K562 (cell line): Measurements from ENCODE around the gene RAB3D. TPM values are rescaled to one million over a fixed set of nuclear protein-coding genes. Genes with fewer than 3 reads are reported as not detected.

Source experiments
- ATAC-seq: fragments of 200-7000 bp; cut with Tn5 transposase; 3 replicates; pipeline ENCODE4 v1.9.1; 2020; ENCODE audit warnings: moderate library complexity
- BruUV-seq: library from RNA; stranded (reverse); fragments of 400-500 nt; replicated peaks from 2 replicates; lab custom pipeline; 2021; lab: Mats Ljungman, UMichigan
- CTCF ChIA-PET: fragments of 300-600 bp; formaldehyde crosslinking; extraction: SDS; loops from one replicate; lab custom pipeline; 2021; ENCODE audit warnings: low intra/inter-chr PET ratio; lab: Yijun Ruan, JAX
- POLR2A ChIA-PET: fragments of 300-600, 350-650 bp; sonication (Branson Sonifier 250); formaldehyde crosslinking; extraction: SDS; loops from one replicate; lab custom pipeline; 2021; ENCODE audit warnings: antibody characterized with exemption, inconsistent platforms; lab: Yijun Ruan, JAX
- DNase-seq, 4 experiments: peaks; one replicate each; pipeline versions ENCODE4 v3.0.0 to v3.0.0-alpha.2; 2011 to 2018; ENCODE audit warnings: low spot score in 3 of 4, mixed read lengths in 3 of 4; ENCODE audit errors: extremely low read depth in 1 of 4
- FAIRE-seq: peaks from 2 replicates; lab custom pipeline; 2011; peaks lifted over from hg19 to GRCh38; lab: Jason Lieb, UNC
- H2AFZ ChIP-seq: 2 replicates; pipeline ENCODE4 v1.6.0; 2011; ENCODE audit warnings: low read depth, low read length, control low read depth, inconsistent platforms
- H3K27ac ChIP-seq: fragments of 200-600 bp; 3 replicates; pipeline ENCODE4 v1.8.0; 2011; ENCODE audit warnings: low read depth, mild to moderate bottlenecking, control low read depth, inconsistent platforms, low read length, moderate library complexity, mixed read lengths; ENCODE audit errors: extremely low read depth
- H3K27me3 ChIP-seq, 2 experiments: fragments of 300-600 bp in 1 of 2; 2 replicates in 1 of 2; 3 replicates in 1 of 2; pipeline versions ENCODE4 v1.6.0 to v1.8.0; 2011; ENCODE audit warnings: inconsistent platforms in 2 of 2, low read length in 2 of 2, mild to moderate bottlenecking in 1 of 2, mixed read lengths in 1 of 2, moderate library complexity in 1 of 2; ENCODE audit not compliant: control insufficient read depth in 2 of 2, insufficient read depth in 2 of 2
- H3K36me3 ChIP-seq: fragments of 300-600 bp; 3 replicates; pipeline ENCODE4 v1.8.0; 2011; ENCODE audit warnings: mild to moderate bottlenecking, low read length, inconsistent platforms; ENCODE audit not compliant: control insufficient read depth, insufficient read depth
- H3K4me1 ChIP-seq, 2 experiments: fragments of 200-600 bp in 1 of 2; replicated peaks in 1 of 2; 2 replicates in 1 of 2; 3 replicates in 1 of 2; pipeline versions ENCODE4 v1.5.1 to v1.8.0; 2011; ENCODE audit warnings: inconsistent platforms in 2 of 2, low read length in 2 of 2, mild to moderate bottlenecking in 1 of 2, mixed read lengths in 1 of 2, moderate library complexity in 1 of 2; ENCODE audit not compliant: control insufficient read depth in 2 of 2, insufficient read depth in 2 of 2
- H3K4me2 ChIP-seq: 2 replicates; pipeline ENCODE4 v1.6.1; 2011; ENCODE audit warnings: low read length, control low read depth, inconsistent platforms, mixed read lengths; ENCODE audit not compliant: insufficient read depth
- H3K4me3 ChIP-seq: fragments of 200-600 bp; sonication (generic), shearing (Covaris generic); 2 replicates; pipeline ENCODE4 v1.5.1; 2016; ENCODE audit warnings: control low read depth, inconsistent platforms
- H3K79me2 ChIP-seq: fragments of 200-600 bp; 3 replicates; pipeline ENCODE4 v1.8.0; 2011; ENCODE audit warnings: low read length, inconsistent platforms; ENCODE audit not compliant: control insufficient read depth, insufficient read depth
- H3K9ac ChIP-seq, 2 experiments: 2 replicates each; pipeline versions ENCODE4 v1.6.0 to v1.6.1; 2011; ENCODE audit warnings: low read depth in 2 of 2, low read length in 2 of 2, control low read depth in 1 of 2, inconsistent platforms in 1 of 2, mild to moderate bottlenecking in 1 of 2, mixed read lengths in 1 of 2; ENCODE audit not compliant: insufficient read depth in 1 of 2
- H3K9me1 ChIP-seq: one replicate; pipeline ENCODE4 v1.6.0; 2011; ENCODE audit warnings: inconsistent platforms, mild to moderate bottlenecking, low read length, moderate library complexity; ENCODE audit not compliant: control insufficient read depth, insufficient read depth
- H3K9me3 ChIP-seq: replicated peaks from 2 replicates; pipeline ENCODE4 v1.5.1; 2011; ENCODE audit warnings: low read depth, low read length, inconsistent platforms; ENCODE audit not compliant: control insufficient read depth, insufficient read depth
- H4K20me1 ChIP-seq: replicated peaks from 2 replicates; pipeline ENCODE4 v1.6.1; 2011; ENCODE audit warnings: low read length, inconsistent platforms, mixed read lengths; ENCODE audit not compliant: control insufficient read depth, insufficient read depth
- CCNT2 ChIP-seq: IDR thresholded peaks from 2 replicates; pipeline ENCODE4 v1.6.1; 2011; ENCODE audit warnings: borderline replicate concordance, low read depth, mild to moderate bottlenecking, moderate library complexity, mixed read lengths, low read length; ENCODE audit not compliant: insufficient read length; ENCODE audit errors: extremely low read depth
- KDM1A ChIP-seq, 2 experiments: fragments of 450-650 bp; IDR thresholded peaks; 2 replicates each; pipeline ENCODE4 v1.6.1; 2016; ENCODE audit warnings: mild to moderate bottlenecking in 2 of 2
- MTA2 ChIP-seq: fragments of 450-650 bp; IDR thresholded peaks from 2 replicates; pipeline ENCODE4 v1.6.1; 2016; ENCODE audit warnings: low read depth
- RBM25 ChIP-seq: fragments of 200-400 bp; formaldehyde crosslinking; IDR thresholded peaks from 2 replicates; pipeline ENCODE4 v1.6.1; 2018; ENCODE audit warnings: low read length, low read depth, moderate library complexity; ENCODE audit not compliant: severe bottlenecking
- ZFP36 ChIP-seq: fragments of 150-350 bp; IDR thresholded peaks from 2 replicates; pipeline ENCODE4 v1.6.1; 2018; ENCODE audit warnings: low read length, low read depth; ENCODE audit not compliant: partially characterized antibody
- ZNF121 ChIP-seq: sonication (generic); formaldehyde crosslinking; conservative IDR thresholded peaks from 2 replicates; pipeline ENCODE4 v1.8.0; 2022; ENCODE audit warnings: missing genetic modification reagents
- WGBS: fragments of 100-300 bp; shearing (Covaris generic); methylation state at CpG from one replicate; pipeline ENCODE4 v1.1.6; 2016; ENCODE audit warnings: low coverage, mixed read lengths; ENCODE audit not compliant: insufficient coverage; ENCODE audit errors: missing lambda C conversion rate; 5-methylcytosine and 5-hydroxymethylcytosine counted together
- in situ Hi-C: fragments of 300-500 bp; cut with MboI; formaldehyde crosslinking; loops from 4 replicates; pipeline ENCODE4 v1.15.0; 2018; ENCODE audit warnings: inconsistent platforms, mixed read lengths
- intact Hi-C: fragments of 100-400 bp; cut with micrococcal nuclease; formaldehyde crosslinking; loops from 2 replicates; pipeline ENCODE4 v1.14.2; 2022
- polyA plus RNA-seq, 8 experiments: library from polyadenylated mRNA; depleted of rRNA in 4 of 8; stranded (reverse) in 5 of 8; unstranded in 3 of 8; fragments of >200 nt; fragmentation: Nextera tagmentation in 2 of 8; fragmentation: Illumina TruSeq in 1 of 8; extraction: Ambion mirVana in 2 of 8; extraction: Trizol in 1 of 8; gene quantifications; 2 replicates each; pipeline versions ENCODE4 v1.2.1 to v1.2.3, GENCODE V29; 2011 to 2014; ENCODE audit warnings: inconsistent platforms in 1 of 8, missing spikeins in 1 of 8
- total RNA-seq, 7 experiments: library from RNA; depleted of rRNA in 6 of 7; stranded (reverse); fragments of >200 nt in 6 of 7; fragmentation: Illumina TruSeq in 2 of 7; extraction: Trizol in 2 of 7; gene quantifications; 2 replicates each; pipeline versions ENCODE4 v1.2.1 to v1.2.3, GENCODE V29; 2011 to 2021; ENCODE audit warnings: low replicate concordance in 1 of 7

The RAB3D gene
- total and polyA plus RNA-seq, 9 of the 15 experiments (the other 6 are each of a cell fraction or from before 2014, with no cell fraction given), result 0.34 to 3.3 (median 1.3) TPM

- Histone ChIP-seq H3K27me3 (peaks cover 19 to 34% of the 10 kb centered on the region in 2 experiments; a peak in 4 of 5 replicates), H3K79me2 (no peaks in the 10 kb centered on the region), H3K27ac (no peak overlapping the region), H3K4me1 (peaks cover 0 to 14% of the 10 kb centered on the region in 2 experiments; a peak in 3 of 5 replicates), H4K20me1 (0 out of 2 replicates have a peak, but pooled peaks cover 2% of the 10 kb centered on the region), H3K36me3 (no peaks in the 10 kb centered on the region), H3K9me1 (no peaks in the 10 kb centered on the region), H3K9ac (no peak overlapping the region), H3K9me3 (no peaks in the 10 kb centered on the region), H2AFZ (no peak overlapping the region), H3K4me2 (no peak overlapping the region), H3K4me3 (no peak overlapping the region)
- ChIA-PET CTCF (interaction anchor here (0.6 to 2.2 kb wide), 3 partner anchors 134 to 187 kb away, joined by 3 to 24 read pairs (median 15); no protein-coding TSS in a partner anchor), POLR2A (interaction anchor here (1.2 kb wide), 1 partner anchor 16 kb away, joined by 3 read pairs; no protein-coding TSS in a partner anchor)
- in situ Hi-C loops (loop anchor here (5.0 kb wide), 2 partner anchors 82 to 142 kb away; partner anchors contain the start of genes ODAD3 and PRKCSH), intact Hi-C loops (loop anchor here (2.0 to 10.0 kb wide), 2 partner anchors 152 to 190 kb away; partner anchors contain the start of gene ELAVL3)
- no TSS peak for BruUV-seq
- no peak for FAIRE-seq
- DNase-seq, result no peak
- TF ChIP-seq ZNF121, result 0 out of 2 replicates have a peak, but pooled peaks have one; percentile 32
- TF ChIP-seq KDM1A (IDR thresholded peaks at IDR 0.05), result peak in 1 of 2 experiments; percentile 22; a peak in 1 of 4 replicates
- TF ChIP-seq MTA2, result no peak
- peak; percentile 34 for TF ChIP-seq RBM25
- no peak for TF ChIP-seq CCNT2
- TF ChIP-seq ZFP36, result peak; percentile 52
- ATAC-seq, result no peak
- 44% methylated on average over 4 of the region's 4 CpGs for WGBS
These were observed 44.3 kb downstream of the RAB3D start for GRCh38 chr19:11295180-11295579.
